HCEC 1CT (cell line): Measurements from ENCODE around the gene PLEKHO2.
A peak's percentile ranks its signal among the peaks of the same experiment; 100 is the strongest.

Experiments
- DNase-seq: peaks from one replicate; pipeline ENCODE4 v3.0.0-alpha.2; 2017

PLEKHO2 gene

DNA sequence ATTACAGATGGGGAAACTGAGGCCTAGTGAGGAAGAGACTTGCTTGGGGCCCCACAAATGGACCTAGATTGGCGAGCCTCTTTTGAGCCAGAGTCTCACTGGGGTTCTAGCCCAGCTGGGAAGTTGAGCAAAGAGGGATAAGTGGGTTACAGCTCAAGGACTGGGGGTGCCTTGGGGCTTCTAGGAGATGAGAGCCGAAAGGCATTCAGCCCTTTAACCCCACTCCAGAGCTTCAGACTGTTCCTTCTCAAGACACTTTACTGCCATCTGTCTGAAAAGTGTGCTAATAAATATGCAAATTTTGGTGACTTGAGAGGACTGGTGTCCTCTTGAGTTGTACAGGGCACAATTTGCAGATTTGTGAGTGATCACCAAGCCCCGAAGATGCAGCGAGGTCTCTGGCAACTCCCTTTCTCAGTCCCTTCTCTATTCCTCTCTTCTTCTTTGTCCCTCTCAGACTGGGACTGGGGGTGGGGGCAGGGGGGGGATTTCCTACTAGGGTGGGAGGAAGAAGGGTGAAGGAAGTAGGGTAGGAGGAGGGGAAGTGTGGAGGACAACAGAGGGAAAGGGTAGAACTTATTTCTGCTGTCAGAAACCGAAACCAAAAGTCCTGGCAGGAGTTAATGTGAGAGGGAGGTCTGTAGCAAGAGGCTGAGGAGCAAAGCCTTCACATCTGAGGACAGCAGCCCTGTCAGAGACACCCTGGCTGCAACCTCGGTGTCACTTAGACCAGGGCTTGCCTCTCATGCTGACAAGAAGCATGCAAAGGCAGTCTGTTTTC lies 53.8 kb downstream of the PLEKHO2 start:
- DNase-seq, result peak; percentile 16

DNA sequence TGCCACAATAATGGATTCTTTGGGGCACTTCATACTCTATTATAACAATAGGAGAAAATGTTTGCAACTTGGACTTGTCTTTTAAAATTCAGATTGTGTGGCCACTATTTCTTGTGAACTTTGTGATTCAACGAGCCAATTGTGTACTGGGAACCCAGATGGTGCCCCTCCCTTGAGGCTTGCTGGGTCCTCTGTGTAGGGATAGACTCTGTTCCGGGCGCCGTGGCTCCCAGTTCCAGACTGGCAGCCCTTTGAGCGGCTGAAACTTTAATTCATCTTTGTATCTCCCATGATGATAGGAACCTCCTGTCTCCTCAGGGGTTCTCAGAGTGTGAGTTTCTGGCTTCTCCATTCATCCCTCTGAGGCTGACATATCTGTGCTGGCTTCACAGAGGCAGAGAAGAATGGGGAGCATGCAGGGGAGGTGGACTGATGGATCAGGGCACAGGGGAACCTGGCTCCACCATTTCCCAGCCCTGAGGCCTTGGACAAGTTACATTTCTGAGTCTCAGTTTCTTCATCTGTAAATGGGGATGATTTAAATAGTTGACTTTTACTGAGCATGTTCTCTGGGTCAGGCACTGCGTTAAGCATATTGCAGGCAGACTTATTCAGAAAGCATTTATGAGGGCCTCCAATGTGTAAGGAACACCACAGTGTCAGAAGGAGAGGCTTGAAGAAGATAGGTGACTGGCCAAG lies 54.8 kb downstream of the PLEKHO2 start:
- DNase-seq, result no peak

DNA sequence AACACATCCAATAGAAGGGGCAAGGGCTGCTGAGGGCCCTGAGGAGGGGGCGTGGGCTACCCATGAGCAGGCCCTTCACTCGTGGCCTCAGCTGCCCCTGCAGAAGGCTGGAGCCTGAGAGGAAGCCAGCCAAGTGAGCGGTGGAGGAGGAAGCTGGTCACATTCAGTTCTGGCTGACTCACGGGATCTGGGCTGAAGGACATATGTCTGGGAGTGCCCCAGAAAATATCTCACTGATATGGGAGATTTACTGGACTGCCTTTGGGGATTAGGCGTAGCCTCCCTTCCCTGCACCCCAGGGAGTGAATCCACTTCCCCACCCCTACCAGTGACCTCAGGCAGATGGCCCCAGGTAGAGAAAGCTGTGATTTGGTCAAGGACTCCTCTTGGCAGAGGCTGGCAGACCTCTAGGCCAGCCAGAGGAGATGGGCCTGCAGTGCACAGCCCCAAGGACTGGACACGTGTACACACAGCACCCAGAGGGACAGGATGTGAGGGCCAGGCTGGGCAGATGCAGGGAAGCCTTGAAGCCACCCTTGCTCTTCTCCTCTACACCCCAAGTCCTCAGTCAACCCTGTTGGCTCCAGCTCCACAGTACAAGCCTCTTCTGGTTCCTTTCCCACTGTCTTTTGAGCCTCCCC lies 55.8 kb downstream of the PLEKHO2 start:
- DNase-seq, result peak; percentile 75

DNA sequence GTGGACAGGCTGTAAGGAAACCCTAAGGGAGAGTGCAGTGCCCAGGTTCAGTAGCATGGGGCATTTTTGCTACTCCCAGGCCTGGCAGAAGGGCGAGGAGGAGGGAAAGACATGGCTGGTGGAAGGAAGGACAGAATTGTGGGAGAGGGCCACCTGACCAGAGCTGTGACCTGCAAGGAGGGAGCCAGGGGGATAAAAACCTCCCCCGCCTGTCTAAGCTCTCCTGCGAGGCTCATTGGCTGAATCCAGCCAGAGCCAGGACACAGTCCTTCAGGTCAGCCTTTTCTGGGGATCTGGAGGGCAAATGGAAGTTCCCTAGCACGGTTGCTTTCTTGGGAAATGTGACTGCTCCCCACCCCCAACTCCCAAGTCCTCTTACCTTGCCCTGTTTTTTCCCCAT lies 56.7 kb downstream of the PLEKHO2 start:
- DNase-seq, result no peak

DNA sequence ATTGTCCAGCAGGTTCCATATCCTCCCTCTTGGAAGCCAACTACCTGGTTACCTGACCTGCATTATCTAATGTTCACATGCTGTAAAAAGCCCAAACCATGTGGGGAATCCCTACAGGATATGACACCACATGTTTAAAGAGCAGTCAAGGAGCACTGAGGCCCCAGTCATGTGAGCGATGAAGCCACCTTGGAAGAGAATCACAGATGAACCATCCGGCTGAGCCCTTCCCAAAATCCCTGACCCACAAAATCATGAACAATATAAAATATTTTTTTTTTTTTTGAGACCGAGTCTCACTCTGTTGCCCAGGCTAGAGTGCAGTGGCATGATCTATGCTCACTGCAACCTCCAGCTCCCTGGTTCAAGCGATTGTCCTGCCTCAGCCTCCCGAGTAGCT lies 59.4 kb downstream of the PLEKHO2 start:
- no peak for DNase-seq

DNA sequence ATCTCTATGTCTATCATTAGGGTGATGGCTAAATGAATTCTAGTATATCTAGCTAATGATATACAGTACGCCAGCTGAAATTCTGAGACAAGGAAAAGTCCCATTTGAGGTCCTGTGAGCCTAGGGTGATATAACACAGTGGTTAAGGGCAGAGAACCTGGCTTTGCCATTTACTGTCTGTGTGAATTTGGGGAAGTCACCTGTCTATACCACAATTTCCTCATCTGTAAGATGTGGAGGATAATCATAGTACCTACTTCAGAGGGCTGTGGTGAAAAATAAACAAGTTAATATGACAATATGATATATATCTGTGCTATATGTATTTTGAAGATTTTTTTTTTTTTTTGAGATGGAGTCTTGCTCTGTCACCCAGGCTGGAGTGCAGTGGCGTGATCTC lies 60.2 kb downstream of the PLEKHO2 start:
- no peak for DNase-seq

DNA sequence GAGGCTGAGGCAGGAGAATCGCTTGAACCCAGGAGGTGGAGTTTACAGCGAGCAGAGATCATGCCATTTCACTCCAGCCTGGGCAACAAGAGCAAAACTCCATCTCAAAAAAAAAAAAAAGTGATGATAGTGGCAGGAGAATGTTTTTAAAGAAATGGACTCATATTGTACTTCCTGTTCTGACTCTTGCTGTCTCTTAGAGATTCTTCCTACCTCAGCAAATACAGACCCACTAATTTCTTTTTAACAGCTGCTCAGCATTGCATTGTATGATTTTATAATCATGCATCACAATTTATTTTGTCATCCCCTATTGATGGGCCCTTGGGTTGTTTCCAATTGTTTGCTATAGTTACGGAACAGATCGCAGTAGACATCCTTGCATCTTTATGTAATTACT lies 61.1 kb downstream of the PLEKHO2 start:
- no peak for DNase-seq

DNA sequence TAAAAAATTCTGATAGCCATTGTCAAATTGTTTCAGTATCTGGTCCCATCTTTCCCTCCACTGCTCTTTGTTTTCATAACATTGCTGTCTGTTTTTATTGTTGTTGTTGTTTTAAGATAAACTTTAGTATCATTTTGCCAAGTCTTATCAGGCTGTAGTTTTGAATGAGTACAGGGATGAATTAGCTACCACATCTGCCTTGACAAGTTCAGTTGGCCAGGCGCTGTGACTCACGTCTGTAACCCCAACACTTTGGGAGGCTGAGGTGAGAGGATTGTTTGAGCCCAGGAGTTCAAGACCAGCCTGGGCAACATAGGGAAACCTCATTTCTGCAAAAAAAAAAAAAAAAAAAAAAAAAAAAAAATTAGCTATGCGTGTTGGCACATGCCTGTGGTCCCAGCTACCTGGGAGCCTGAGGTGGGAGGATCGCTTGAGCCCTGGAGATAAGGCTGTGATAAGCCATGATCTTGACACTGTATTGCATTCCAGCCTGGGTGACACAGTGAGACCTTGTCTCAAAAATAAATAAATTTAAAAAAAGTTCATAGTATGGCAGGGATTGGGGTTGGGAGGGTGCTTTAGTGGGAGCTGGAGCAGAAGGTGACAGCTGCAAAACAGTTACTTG lies 61.7 kb downstream of the PLEKHO2 start:
- DNase-seq, result no peak

DNA sequence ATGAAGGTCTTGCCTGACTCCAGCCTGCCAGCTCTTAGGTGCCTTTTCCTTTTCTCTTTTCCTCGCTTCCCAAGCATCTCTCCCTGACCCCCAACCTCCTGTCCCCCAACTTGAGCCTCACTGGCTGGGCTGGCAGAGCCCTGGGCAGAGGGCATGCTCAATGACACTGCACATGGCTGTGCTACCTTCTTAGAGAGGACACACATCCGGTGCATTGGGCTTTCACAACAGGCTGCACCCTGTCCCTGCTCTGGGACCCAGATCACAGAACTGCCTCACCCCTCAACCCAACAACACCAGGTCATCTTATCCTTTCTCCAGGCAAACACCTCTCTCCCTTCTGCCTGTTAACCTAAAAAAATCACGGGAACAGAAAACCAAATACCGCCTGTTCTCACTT lies 62.5 kb downstream of the PLEKHO2 start:
- DNase-seq, result no peak

DNA sequence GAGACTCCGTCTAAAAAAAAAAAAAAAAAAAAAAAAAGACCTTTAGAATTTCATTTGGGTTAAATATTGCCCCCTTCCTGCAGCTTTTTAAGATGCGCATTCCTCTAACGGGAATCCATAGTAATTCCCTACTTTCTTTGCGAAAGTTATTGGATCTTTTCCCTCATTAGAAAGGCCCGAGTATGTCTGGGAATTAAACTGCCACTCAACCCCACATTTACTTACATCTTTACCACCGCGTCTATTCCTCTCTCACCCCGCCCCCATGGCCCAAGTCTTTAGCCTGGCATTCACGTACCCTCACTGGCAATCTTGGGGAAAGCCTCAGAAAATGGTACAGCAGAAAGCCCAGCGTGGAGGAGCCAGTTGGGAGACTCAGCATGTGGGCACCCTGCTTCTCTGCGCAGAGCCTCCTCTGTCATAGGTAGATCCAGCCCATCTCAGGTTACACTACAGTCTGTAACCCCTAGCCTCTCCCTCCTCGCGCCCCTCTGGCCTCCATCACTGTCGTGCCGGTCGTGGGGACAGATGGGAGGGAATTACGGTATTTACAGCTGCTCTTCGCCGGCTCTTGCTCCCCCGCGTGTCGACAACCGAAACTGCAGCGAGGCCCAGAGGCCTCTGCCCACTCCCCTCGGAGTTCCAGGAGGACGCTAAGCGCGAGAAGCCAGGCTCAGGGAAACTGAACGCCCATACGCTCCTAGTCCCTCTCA lies 63.6 kb downstream of the PLEKHO2 start:
- peak; percentile 56 for DNase-seq

DNA sequence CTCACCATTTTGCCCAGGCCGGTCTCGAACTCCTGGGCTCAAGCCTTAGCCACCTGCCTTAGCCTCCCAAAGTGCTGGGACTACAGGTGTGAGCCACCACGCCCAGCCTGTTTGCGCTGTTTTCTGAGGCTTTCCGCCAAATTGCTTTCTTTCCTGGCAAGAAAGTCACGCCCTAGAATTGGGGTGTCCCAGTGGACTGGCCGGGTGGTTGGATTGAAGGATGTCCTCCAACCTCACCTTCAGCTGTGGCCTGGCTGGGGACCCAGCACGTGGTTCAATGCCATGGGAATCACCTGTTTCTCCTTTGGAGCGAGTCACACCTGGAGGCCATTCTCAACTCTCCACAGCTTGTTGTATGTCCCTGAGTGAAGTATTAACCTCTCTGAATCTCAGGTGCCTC lies 64.2 kb downstream of the PLEKHO2 start:
- DNase-seq, result no peak

DNA sequence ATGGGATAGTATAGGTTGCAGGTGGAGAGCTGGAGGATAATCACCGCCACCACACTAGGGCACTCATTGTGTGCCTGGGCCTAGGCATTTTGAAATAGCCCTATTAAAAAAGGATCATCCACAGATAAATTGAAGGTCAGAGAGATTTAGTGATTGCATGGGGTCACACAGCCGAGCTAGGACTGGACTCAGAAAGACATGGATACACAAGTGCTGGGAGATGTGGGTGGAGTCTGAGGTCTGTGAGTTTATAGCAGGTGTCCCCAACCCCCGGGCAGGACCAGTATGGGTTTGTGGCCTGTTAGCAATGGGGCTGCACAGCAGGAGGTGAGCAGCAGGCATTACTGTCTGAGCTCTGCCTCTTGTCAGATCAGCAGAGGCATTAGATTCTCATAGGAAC lies 64.7 kb downstream of the PLEKHO2 start:
- no peak for DNase-seq

DNA sequence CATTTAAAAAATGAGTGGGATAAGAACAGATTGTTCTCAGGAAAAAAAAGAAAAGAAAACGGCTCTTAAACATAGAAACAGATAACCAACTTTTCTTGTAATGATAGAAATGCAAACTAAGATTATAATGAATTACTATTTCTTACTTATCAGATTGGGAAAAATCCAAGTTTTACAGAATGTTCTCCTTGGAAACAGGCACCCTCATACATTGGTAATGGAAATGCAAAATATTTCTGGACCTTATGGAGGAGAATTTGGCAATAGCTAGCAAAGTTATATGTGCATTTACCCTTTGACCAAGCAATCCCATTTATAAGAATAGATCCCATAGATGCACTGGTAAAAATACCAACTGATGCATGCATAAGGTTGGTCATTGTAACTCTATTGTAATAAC lies 66.3 kb downstream of the PLEKHO2 start:
- no peak for DNase-seq

DNA sequence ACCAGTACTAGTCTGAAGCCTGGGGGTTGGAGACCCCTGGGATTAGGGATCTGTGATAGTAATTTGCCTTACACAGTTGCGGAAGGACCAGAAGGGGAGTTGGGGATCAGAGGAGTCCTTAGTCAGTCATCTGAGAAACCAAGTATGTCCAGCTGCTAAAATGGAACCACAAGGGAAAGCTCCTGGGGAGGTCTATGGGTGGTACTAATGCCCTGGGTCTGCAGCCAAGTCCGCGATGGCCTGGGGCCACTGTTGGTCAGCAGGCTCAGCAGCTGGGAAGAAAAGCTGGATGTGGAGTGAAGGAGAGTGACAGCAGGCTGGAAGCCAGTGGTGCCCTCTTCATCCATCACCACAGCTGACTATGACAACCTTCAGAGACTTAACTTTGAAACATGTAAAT lies 67.8 kb downstream of the PLEKHO2 start:
- DNase-seq, result no peak

DNA sequence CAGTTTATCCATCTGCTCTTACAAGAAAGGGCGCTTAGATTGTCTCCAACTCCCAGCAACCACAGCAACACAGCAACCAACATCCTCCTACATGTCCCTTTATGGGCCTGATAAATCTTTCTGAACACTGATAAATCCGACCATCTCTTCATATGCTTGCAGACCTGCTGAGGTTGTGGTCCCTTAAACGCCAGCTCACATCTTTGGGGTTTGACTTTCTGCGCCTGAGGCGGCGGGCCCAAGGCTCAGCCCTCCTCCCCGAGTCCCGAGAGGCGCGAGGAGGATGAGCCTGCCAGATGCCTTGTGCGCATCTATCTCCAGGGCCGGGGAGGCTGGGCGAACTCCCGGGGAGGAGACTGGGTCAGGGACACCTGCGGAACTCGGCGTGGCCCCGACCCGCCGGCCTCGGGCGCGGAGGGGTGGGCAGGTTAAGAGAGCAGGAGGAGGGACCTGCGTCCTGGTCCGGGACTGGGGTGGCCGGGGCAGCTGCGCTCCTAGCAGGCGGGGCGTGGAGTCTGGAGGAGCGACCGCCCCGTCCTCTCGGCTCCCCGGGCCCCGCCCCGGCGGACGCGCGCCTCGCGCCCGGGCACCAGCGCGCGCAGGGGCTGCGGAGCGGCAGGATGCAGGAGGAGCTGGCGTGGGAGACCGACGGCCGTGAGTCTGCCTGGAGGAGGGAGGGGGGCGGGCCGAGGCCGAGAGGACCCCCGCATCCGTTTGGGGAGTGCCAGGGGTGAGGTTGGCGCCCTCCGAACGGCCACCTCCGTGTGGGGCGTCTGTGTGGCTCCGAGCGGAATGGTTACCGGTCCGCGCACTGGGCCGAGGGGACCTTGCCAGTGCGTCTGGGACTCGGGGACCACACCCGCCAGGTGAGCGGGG lies 69.8 kb downstream of the PLEKHO2 start, which contains the start of gene ANKDD1A:
Gene ANKDD1A (plus strand): TSS at position 592 of the 876 bp plus-strand sequence. CDS start 29 bp downstream, at position 621.
- DNase-seq, result peak; percentile 4

DNA sequence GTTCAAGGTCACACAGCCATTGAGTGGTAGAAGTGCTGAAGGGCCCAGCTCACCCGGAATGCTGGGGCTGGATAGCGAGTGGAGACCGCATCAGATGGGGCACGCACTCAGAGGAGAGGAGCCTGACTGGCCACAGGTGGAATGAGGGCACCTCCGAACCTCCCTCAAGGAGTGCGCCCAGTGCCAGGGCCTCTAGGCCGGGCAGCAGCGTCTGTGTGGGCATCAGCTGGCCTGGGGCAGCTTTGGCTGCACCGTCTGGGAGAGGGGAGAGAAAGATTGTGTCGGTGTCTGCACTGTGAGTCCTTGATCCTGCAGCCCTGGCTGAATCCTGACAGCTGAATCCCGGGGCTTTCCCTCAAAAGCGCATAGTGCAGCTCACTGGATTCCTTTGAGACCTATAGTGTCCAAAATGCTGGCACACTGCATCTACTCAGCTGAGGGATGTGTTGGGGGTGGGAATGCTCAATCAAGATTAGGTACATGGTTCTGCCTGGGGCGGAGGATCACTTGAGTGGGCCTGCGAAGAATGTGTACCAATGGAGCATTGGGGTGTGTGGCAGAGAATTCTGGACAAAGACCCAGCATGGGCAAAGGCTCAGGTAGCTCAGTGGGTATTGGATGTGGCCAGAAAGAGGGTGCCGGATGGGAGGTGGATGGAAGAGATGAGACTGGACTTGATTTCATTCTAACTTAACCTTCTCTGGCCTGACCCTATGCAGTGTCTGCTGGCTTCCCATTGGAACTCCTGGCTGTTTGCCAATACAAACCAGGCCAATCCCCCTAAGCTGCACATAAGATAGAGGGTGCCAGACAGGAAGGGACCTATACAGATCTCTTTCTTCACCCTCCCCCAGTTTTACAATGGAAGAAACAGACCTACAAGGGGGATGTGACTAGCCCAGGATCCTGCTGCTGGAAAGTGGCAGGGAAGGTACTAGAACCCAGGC lies 70.9 kb downstream of the PLEKHO2 start:
- DNase-seq, result no peak

DNA sequence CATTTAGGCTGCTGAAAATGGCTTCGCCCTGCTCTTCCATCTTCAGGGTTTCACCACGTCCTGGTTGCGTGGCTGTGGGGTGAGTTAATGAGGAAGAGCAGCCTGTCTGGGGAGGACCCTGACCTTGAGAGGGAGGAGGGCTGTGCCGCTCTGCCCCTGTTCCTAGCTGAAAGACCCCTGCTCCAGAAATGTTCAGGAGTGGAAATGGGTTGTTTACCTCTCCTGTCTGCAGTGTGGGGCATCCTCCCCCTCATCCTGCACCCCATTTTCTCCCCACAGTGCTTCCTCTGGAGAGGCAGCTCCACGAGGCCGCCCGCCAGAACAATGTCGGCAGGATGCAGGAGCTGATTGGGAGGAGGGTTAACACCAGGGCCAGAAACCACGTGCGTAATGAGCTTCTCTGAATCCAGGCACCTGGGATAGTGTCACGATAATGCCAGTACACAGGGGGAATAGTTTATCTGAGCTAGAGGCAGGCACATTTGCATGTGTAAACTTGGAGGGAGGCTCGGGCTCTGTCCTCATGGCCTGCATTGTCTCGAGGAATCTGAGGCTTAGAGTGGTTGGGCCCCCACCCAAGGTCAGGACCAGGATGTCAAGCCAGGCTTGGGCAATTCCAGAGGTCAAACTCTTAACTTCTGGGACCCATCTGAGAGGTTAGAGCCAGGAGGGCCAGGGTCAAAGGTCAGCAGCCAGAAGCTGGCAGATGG lies 74.0 kb downstream of the PLEKHO2 start:
- DNase-seq, result no peak

DNA sequence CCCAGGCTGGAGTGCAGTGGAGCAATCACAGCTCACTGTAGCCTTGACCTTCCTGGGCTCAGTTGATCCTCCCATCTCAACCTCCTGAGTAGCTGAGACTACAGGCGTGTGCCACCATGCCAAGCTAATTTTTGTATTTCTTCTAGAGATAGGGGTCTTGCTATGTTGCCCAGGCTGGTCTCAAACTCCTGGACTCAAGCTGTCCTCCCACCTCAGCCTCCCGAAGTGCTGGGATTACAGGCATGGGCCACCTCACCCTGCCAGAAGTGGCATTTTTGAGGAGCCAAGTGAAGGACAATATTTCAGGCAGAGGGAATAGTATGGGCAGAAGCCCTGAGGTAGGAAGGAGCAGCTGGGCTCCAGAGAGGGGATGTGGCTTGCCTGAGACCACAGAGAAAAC lies 74.7 kb downstream of the PLEKHO2 start:
- no peak for DNase-seq

DNA sequence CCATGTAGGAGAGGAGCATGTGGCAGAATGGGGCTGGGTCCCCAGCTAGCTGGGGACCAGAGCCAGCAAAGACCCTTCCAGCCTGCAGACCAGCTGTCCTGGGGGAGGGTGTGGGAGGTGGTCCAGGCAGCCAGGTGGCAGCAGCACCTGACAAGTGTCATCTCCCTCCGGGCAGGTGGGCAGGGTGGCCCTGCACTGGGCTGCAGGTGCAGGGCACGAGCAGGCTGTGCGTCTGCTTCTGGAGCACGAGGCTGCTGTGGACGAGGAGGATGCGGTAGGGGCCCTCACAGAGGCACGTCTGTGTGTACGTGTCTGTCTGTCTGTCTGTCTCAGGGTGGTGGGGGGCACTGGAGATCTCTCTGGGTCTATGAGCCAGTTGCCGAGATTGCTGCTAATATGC lies 75.5 kb downstream of the PLEKHO2 start:
- DNase-seq, result no peak
